ENCODE results near the gene MYO1B. TPM values are rescaled to one million over a fixed set of nuclear protein-coding genes. Genes with fewer than 3 reads are reported as not detected.

MYO1B gene
- polyA plus RNA-seq, 3 donors, result 0.01 TPM; not detected in 2

DNA sequence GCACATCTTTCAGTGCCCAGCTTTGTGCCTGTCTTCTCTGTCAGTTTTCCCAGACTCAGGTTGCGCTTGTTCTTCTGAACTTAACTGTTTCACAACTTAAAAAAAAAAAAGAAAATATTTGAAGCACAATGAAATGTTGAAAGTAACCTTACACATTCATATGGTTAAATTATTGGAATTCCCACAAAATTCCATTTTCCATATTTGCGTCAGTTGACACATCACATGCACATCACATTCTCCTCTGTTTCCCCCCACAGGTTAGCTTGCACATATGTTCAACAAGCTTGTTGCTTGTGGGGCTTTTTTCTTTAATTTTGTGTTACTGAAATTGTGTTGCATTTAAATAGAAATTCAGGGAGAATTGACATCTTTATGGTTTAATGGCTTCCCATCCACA lies 8.3 kb downstream of the MYO1B start:
- Histone ChIP-seq H2AFZ (ENCODE audit: insufficient read depth, low read depth, low read length, poor library complexity, severe bottlenecking) (no peak overlapping the region), H3K4me1 (ENCODE audit: control insufficient read depth in 1 of 2, insufficient read depth in 2 of 2, low read length in 2 of 2) (no peaks in the 10 kb centered on the region), H3K27me3 (ENCODE audit: control insufficient read depth in 2 of 2, insufficient read depth in 2 of 2, low read length in 2 of 2) (no peaks in the 10 kb centered on the region), H3K36me3 (replicated peaks in 1 of 2; ENCODE audit: control insufficient read depth in 1 of 2, insufficient read depth in 2 of 2, low read length in 2 of 2) (no peaks in the 10 kb centered on the region), H3K79me2 (ENCODE audit: insufficient read depth, low read length) (no peaks in the 10 kb centered on the region), H3K9me3 (replicated peaks in 1 of 2; ENCODE audit: control insufficient read depth in 1 of 2, insufficient read depth in 1 of 2, low read length in 2 of 2) (no peaks in the 10 kb centered on the region), H3K9ac (ENCODE audit: insufficient read depth, low read length, poor library complexity, severe bottlenecking) (no peak overlapping the region), H3K4me2 (replicated peaks; ENCODE audit: extremely low read depth, low read length, poor library complexity, severe bottlenecking) (no peak overlapping the region), H3K27ac (ENCODE audit: low read depth in 1 of 2, low read length in 2 of 2) (no peak overlapping the region), H3K4me3 (replicated peaks in 1 of 3; ENCODE audit: low read depth in 2 of 3, low read length in 3 of 3) (no peak overlapping the region), H4K20me1 (ENCODE audit: insufficient read depth, low read length) (no peaks in the 10 kb centered on the region)
- Mint-ChIP-seq H3K27me3 (ENCODE audit: low read depth in 3 of 3) (no peaks in the 10 kb centered on the region), H3K36me3 (no peaks in the 10 kb centered on the region), H3K9me3 (no peaks in the 10 kb centered on the region), H3K4me1 (no peaks in the 10 kb centered on the region), H3K27ac (no peak overlapping the region), H3K4me3 (no peak overlapping the region)
- no CpG with 5 or more reads among the region's 2 CpGs for WGBS (ENCODE audit: insufficient coverage)
- no peak for DNase-seq
- intact Hi-C loops (cut with micrococcal nuclease), result no loop called here
- no peak for TF ChIP-seq CTCF (IDR thresholded peaks at IDR 0.05)

- Mint-ChIP-seq H3K4me1 (no peaks in the 10 kb centered on the region), H3K27me3 (ENCODE audit: low read depth in 3 of 3) (peaks cover 0 to 2% (median 0%) of the 10 kb centered on the region in 3 donors), H3K4me3 (no peak overlapping the region), H3K9me3 (no peaks in the 10 kb centered on the region), H3K27ac (no peak overlapping the region), H3K36me3 (no peaks in the 10 kb centered on the region)
- Histone ChIP-seq H3K9me3 (replicated peaks in 1 of 2; ENCODE audit: control insufficient read depth in 1 of 2, insufficient read depth in 1 of 2, low read length in 2 of 2) (no peaks in the 10 kb centered on the region), H3K4me1 (ENCODE audit: control insufficient read depth in 1 of 2, insufficient read depth in 2 of 2, low read length in 2 of 2) (no peaks in the 10 kb centered on the region), H3K27me3 (ENCODE audit: control insufficient read depth in 2 of 2, insufficient read depth in 2 of 2, low read length in 2 of 2) (no peaks in the 10 kb centered on the region), H3K9ac (ENCODE audit: insufficient read depth, low read length, poor library complexity, severe bottlenecking) (no peak overlapping the region), H2AFZ (ENCODE audit: insufficient read depth, low read depth, low read length, poor library complexity, severe bottlenecking) (no peak overlapping the region), H4K20me1 (ENCODE audit: insufficient read depth, low read length) (no peaks in the 10 kb centered on the region), H3K79me2 (ENCODE audit: insufficient read depth, low read length) (no peaks in the 10 kb centered on the region), H3K36me3 (replicated peaks in 1 of 2; ENCODE audit: control insufficient read depth in 1 of 2, insufficient read depth in 2 of 2, low read length in 2 of 2) (no peaks in the 10 kb centered on the region), H3K27ac (ENCODE audit: low read depth in 1 of 2, low read length in 2 of 2) (no peak overlapping the region), H3K4me3 (replicated peaks in 1 of 3; ENCODE audit: low read depth in 2 of 3, low read length in 3 of 3) (no peak overlapping the region), H3K4me2 (replicated peaks; ENCODE audit: extremely low read depth, low read length, poor library complexity, severe bottlenecking) (no peak overlapping the region)
- intact Hi-C loops (cut with micrococcal nuclease), result no loop called here
- no peak for DNase-seq
- 94% methylated on average over 4 of the region's 4 CpGs for WGBS (ENCODE audit: insufficient coverage)
- no peak for TF ChIP-seq CTCF (IDR thresholded peaks at IDR 0.05)
These were observed 10.1 kb downstream of the MYO1B start for GRCh38 chr2:191255271-191255670.

All from CD14-positive monocyte (primary cell).